ENCODE measurements around the gene SGPP2. TPM values are rescaled to one million over a fixed set of nuclear protein-coding genes. Genes with fewer than 3 reads are reported as not detected.

SGPP2 gene
- total and polyA plus RNA-seq, 10 donors = 0.13 to 3.1 (median 1.9) TPM

- Histone ChIP-seq H3K9me3 (no peaks in the 10 kb centered on the region), H3K27ac (no peak overlapping the region), H3K4me3 (no peak overlapping the region), H3K36me3 (no peaks in the 10 kb centered on the region), H3K27me3 (replicated peaks in 1 of 7) (no peaks in the 10 kb centered on the region), H3K4me1 (no peaks in the 10 kb centered on the region)
- no peak for DNase-seq
- 79 to 92% (median 90%) methylated on average over 4 of the region's 4 CpGs for WGBS, 5 donors
- intact Hi-C loops (cut with DNase I; ENCODE audit: low total_unique reads) = no loop called here
- TF ChIP-seq, protein P1, sequence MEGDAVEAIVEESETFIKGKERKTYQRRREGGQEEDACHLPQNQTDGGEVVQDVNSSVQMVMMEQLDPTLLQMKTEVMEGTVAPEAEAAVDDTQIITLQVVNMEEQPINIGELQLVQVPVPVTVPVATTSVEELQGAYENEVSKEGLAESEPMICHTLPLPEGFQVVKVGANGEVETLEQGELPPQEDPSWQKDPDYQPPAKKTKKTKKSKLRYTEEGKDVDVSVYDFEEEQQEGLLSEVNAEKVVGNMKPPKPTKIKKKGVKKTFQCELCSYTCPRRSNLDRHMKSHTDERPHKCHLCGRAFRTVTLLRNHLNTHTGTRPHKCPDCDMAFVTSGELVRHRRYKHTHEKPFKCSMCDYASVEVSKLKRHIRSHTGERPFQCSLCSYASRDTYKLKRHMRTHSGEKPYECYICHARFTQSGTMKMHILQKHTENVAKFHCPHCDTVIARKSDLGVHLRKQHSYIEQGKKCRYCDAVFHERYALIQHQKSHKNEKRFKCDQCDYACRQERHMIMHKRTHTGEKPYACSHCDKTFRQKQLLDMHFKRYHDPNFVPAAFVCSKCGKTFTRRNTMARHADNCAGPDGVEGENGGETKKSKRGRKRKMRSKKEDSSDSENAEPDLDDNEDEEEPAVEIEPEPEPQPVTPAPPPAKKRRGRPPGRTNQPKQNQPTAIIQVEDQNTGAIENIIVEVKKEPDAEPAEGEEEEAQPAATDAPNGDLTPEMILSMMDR (IDR thresholded peaks at IDR 0.05 in 8 of 11, conservative IDR thresholded peaks at IDR 0.05 in 3 of 11) = no peak
- TF ChIP-seq POLR2AphosphoS5 (IDR thresholded peaks at IDR 0.05) (no peak), POLR2A (IDR thresholded peaks at IDR 0.05) (no peak)
Observed at GRCh38 chr2:222523783-222524544, 99.6 kb downstream of the SGPP2 start.

DNA sequence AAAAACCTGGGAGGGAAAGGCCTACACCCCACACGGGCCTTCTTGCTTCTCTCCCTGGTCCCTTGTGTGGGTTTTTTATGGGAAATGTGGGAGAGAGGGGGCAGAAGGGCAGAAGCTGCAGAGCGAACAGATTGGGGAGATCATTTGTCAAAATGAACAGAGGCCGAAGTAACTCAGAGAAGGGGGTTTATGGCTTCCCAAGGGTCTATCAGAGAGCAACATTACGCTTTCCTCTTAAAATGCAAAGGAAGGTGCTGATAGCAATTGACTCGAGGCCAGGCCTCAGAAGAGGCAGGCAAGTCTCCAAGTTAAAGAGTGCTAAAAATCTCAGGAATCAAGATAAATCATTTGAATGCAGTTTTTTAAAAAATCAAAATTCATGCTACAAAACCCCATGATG lies 101.5 kb downstream of the SGPP2 start:
- TF ChIP-seq POLR2AphosphoS5 (IDR thresholded peaks at IDR 0.05) = no peak
- TF ChIP-seq POLR2A (IDR thresholded peaks at IDR 0.05) = no peak
- TF ChIP-seq, protein P1 (IDR thresholded peaks at IDR 0.05 in 8 of 11, conservative IDR thresholded peaks at IDR 0.05 in 3 of 11) = no peak
- Histone ChIP-seq H3K4me1 (no peaks in the 10 kb centered on the region), H3K27ac (no peak overlapping the region), H3K4me3 (no peak overlapping the region), H3K36me3 (no peaks in the 10 kb centered on the region), H3K27me3 (replicated peaks in 1 of 7) (no peaks in the 10 kb centered on the region), H3K9me3 (no peaks in the 10 kb centered on the region)
- DNase-seq = no peak
- WGBS, 5 donors = 71 to 81% (median 77%) methylated on average over 5 of the region's 5 CpGs
- intact Hi-C loops (cut with DNase I; ENCODE audit: low total_unique reads) = no loop called here

DNA sequence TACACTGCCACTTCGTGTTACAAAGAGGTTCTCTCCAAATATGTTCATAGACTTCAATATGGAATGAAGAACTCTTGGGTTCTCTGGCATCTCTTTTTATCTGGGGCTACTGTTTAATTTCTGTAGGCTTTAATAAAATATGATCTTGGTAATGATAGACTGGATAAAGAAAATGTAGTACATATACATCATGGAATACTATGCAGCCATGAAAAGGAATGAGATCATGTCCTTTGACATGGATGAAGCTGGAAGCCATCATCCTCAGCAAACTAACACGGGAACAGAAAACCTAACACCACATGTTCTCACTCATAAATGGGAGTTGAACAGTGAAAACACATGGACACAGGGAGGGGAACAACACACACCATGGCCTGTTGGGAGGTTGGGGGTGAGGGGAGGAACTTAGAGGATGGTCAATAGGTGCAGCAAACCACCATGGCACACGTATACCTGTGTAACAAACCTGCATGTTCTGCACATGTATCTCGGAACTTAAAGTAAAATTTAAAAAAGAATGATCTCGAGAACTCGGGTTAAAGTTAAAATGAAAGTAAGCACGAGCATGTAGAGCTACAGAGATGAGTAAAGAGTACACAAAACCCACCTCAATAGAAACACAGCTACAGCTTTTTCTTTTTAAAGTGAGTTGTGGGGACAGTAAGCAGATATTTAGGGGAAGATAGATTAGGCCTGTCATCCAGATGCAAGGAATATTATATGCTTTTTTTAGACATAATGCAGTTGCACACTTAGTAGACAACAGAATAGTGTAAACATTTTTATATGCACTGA lies 102.3 kb downstream of the SGPP2 start:
- TF ChIP-seq POLR2AphosphoS5 (IDR thresholded peaks at IDR 0.05) (no peak), POLR2A (IDR thresholded peaks at IDR 0.05) (no peak)
- TF ChIP-seq, protein P1 (IDR thresholded peaks at IDR 0.05 in 8 of 11, conservative IDR thresholded peaks at IDR 0.05 in 3 of 11) = no peak
- H3K27me3 ChIP-seq (replicated peaks in 1 of 7) = no peaks in the 10 kb centered on the region
- H3K36me3 ChIP-seq = no peaks in the 10 kb centered on the region
- WGBS, 5 donors = 80 to 87% (median 86%) methylated on average over 7 of the region's 7 CpGs
- no peak for DNase-seq
- H3K4me1 ChIP-seq = no peaks in the 10 kb centered on the region
- H3K9me3 ChIP-seq = no peaks in the 10 kb centered on the region
- no peak overlapping the region for H3K4me3 ChIP-seq
- H3K27ac ChIP-seq = no peak overlapping the region
- intact Hi-C loops (cut with DNase I; ENCODE audit: low total_unique reads) = no loop called here

DNA sequence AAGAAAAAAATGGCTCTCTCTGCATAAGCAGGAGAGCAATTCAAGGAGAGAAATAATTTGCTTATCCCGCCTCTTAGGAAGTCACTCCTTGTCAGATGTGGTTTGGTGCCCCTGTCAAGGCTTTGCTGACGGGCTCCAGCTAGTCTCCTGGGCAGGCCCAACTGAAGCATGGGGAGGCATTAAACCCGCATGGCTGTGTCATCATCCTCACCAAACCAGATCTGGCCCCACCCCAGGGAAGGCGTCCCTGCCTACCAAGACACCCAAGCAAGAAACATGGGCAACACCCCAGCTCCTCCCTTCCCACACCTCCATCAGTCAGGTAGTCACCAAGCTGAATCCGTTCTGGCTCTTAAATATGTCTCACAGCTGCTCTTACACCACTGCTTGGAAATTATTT lies 108.0 kb downstream of the SGPP2 start:
- Histone ChIP-seq H3K9me3 (no peaks in the 10 kb centered on the region), H3K27ac (no peak overlapping the region), H3K27me3 (replicated peaks in 1 of 7) (peaks cover 0 to 16% (median 0%) of the 10 kb centered on the region in 7 donors), H3K4me1 (no peaks in the 10 kb centered on the region), H3K36me3 (no peaks in the 10 kb centered on the region), H3K4me3 (no peak overlapping the region)
- intact Hi-C loops (cut with DNase I; ENCODE audit: low total_unique reads) = no loop called here
- TF ChIP-seq POLR2AphosphoS5 (IDR thresholded peaks at IDR 0.05) = no peak
- TF ChIP-seq POLR2A (IDR thresholded peaks at IDR 0.05) = no peak
- TF ChIP-seq, protein P1 (IDR thresholded peaks at IDR 0.05 in 8 of 11, conservative IDR thresholded peaks at IDR 0.05 in 3 of 11) = no peak
- no peak for DNase-seq
- 71 to 83% (median 76%) methylated on average over 5 of the region's 5 CpGs for WGBS, 5 donors
